ENCODE results near the gene PLEKHN1.
"Not testable (repeated sequence)": the region's sequence is repeated elsewhere in the genome, so short reads cannot be mapped to it uniquely, and the experiment has no call there.

The PLEKHN1 gene

GRCh38 chr1:1014799-1015681, 48.8 kb downstream of the PLEKHN1 start:
- no peak for DNase-seq (ENCODE audit: extremely low spot score)
- ChIA-PET CTCF (interaction anchor here (1.0 to 3.1 kb wide), 10 partner anchors 10 to 277 kb away, joined by 3 to 22 read pairs (median 6); no protein-coding TSS in a partner anchor), POLR2A (interaction anchor here (1.5 kb wide), 1 partner anchor 9 kb away, joined by 3 read pairs; no protein-coding TSS in a partner anchor)
- TF ChIP-seq CTCF (IDR thresholded peaks at IDR 0.05; ENCODE audit: control extremely low read depth, extremely low read depth, low read depth, missing control alignments) = peak; percentile 28

GRCh38 chr1:1017397-1018320, 51.4 kb downstream of the PLEKHN1 start:
- POLR2A ChIA-PET; DNase-seq (ENCODE audit: extremely low spot score): not testable (repeated sequence)
- CTCF ChIA-PET = interaction anchor here (1.3 to 3.9 kb wide), 7 partner anchors 15 to 113 kb away, joined by 3 to 26 read pairs (median 8); no protein-coding TSS in a partner anchor

- CTCF ChIA-PET = interaction anchor here (1.0 to 3.9 kb wide), 10 partner anchors 8 to 114 kb away, joined by 3 to 26 read pairs (median 6); no protein-coding TSS in a partner anchor
- DNase-seq (ENCODE audit: extremely low spot score); POLR2A ChIA-PET: not testable (repeated sequence)
Observed at GRCh38 chr1:1018321-1018685, 52.0 kb downstream of the PLEKHN1 start.

GRCh38 chr1:1019122-1019999, 53.1 kb downstream of the PLEKHN1 start:
- peak; percentile 95 for DNase-seq (ENCODE audit: extremely low spot score)
- CTCF ChIA-PET = interaction anchor here (0.6 to 3.9 kb wide), 14 partner anchors 9 to 45 kb away, joined by 3 to 26 read pairs (median 5); partner anchors contain the start of gene PERM1
- TF ChIP-seq CTCF (IDR thresholded peaks at IDR 0.05; ENCODE audit: control extremely low read depth, extremely low read depth, low read depth, missing control alignments) = peak; percentile 73
- POLR2A ChIA-PET = no interaction called here

GRCh38 chr1:1020000-1020404, 53.7 kb downstream of the PLEKHN1 start, which contains the start of gene AGRN:
AGRN (plus strand) TSS chr1:1020120; CDS start chr1:1020173, 53 bp downstream.
- TF ChIP-seq CTCF (IDR thresholded peaks at IDR 0.05; ENCODE audit: control extremely low read depth, extremely low read depth, low read depth, missing control alignments) = no peak
- ChIA-PET POLR2A (no interaction called here), CTCF (interaction anchor here (1.3 to 3.9 kb wide), 8 partner anchors 12 to 44 kb away, joined by 4 to 26 read pairs (median 6); partner anchors contain the start of gene PERM1)
- DNase-seq (ENCODE audit: extremely low spot score) = peak; percentile 79

- no peak for DNase-seq (ENCODE audit: extremely low spot score)
- no peak for TF ChIP-seq CTCF (IDR thresholded peaks at IDR 0.05; ENCODE audit: control extremely low read depth, extremely low read depth, low read depth, missing control alignments)
- ChIA-PET CTCF (interaction anchor here (1.0 to 3.3 kb wide), 3 partner anchors 12 to 36 kb away, joined by 3 to 26 read pairs (median 4); no protein-coding TSS in a partner anchor), POLR2A (no interaction called here)
Observed at GRCh38 chr1:1020415-1021009, 54.2 kb downstream of the PLEKHN1 start.

All from GM10248 (cell line).